IMR-90 (cell line): ENCODE data around the gene MINDY1. TPM values are rescaled to one million over a fixed set of nuclear protein-coding genes. Genes with fewer than 3 reads are reported as not detected.

Source experiments
- ATAC-seq: fragments of 200-7000 bp; cut with Tn5 transposase; 2 replicates; pipeline ENCODE4 v1.9.1; 2020; ENCODE audit warnings: low read depth, mild to moderate bottlenecking, moderate library complexity
- BruUV-seq: library from RNA; stranded (reverse); fragments of 400-500 nt; replicated peaks from 2 replicates; lab custom pipeline; 2021; lab: Mats Ljungman, UMichigan
- CTCF ChIA-PET: fragments of 300-600 bp; formaldehyde crosslinking; extraction: SDS; loops from one replicate; lab custom pipeline; 2021; ENCODE audit warnings: antibody characterized with exemption; lab: Yijun Ruan, JAX
- POLR2A ChIA-PET: fragments of 300-600 bp; sonication (Branson Sonifier 250); formaldehyde crosslinking; loops from one replicate; lab custom pipeline; 2022; ENCODE audit warnings: antibody characterized with exemption; ENCODE audit not compliant: unreplicated experiment; lab: Charles Lee
- DNase-seq: peaks from one replicate; pipeline ENCODE4 v3.0.0; 2013
- H2AFZ ChIP-seq: replicated peaks from 2 replicates; pipeline ENCODE3; 2013; ENCODE audit warnings: low read length, mild to moderate bottlenecking; ENCODE audit not compliant: poor library complexity
- H2AK5ac ChIP-seq: 2 replicates; pipeline ENCODE4 v1.6.1; 2013; ENCODE audit warnings: low read depth, low read length, inconsistent platforms
- H2AK9ac ChIP-seq: replicated peaks from 2 replicates; pipeline ENCODE3; 2013; ENCODE audit warnings: mild to moderate bottlenecking, low read depth, low read length, moderate library complexity; ENCODE audit not compliant: poor library complexity
- H2BK120ac ChIP-seq: 2 replicates; pipeline ENCODE4 v1.6.1; 2013; ENCODE audit warnings: low read depth, low read length, inconsistent platforms
- H2BK15ac ChIP-seq: 3 replicates; pipeline ENCODE4 v1.6.1; 2013; ENCODE audit warnings: low read depth, low read length, inconsistent platforms
- H2BK20ac ChIP-seq: 2 replicates; pipeline ENCODE4 v1.6.1; 2013; ENCODE audit warnings: low read depth, mild to moderate bottlenecking, inconsistent platforms, low read length, moderate library complexity
- H2BK5ac ChIP-seq: 2 replicates; pipeline ENCODE4 v1.6.1; 2013; ENCODE audit warnings: mild to moderate bottlenecking, low read depth, low read length, inconsistent platforms; ENCODE audit not compliant: poor library complexity, severe bottlenecking
- H3K14ac ChIP-seq: replicated peaks from 2 replicates; pipeline ENCODE4 v1.6.1; 2013; ENCODE audit warnings: low read depth, low read length, inconsistent platforms
- H3K18ac ChIP-seq: 2 replicates; pipeline ENCODE4 v1.6.1; 2013; ENCODE audit warnings: low read depth, low read length, control low read depth
- H3K23ac ChIP-seq: 2 replicates; pipeline ENCODE4 v1.6.1; 2013; ENCODE audit warnings: low read depth, low read length, inconsistent platforms
- H3K27ac ChIP-seq: 2 replicates; pipeline ENCODE4 v1.5.1; 2013; ENCODE audit warnings: mild to moderate bottlenecking, control low read depth, low read length; ENCODE audit not compliant: insufficient read depth
- H3K27me3 ChIP-seq: 2 replicates; pipeline ENCODE4 v1.6.1; 2013; ENCODE audit warnings: low read length; ENCODE audit not compliant: control insufficient read depth, insufficient read depth
- H3K36me3 ChIP-seq: 2 replicates; pipeline ENCODE4 v1.6.1; 2013; ENCODE audit warnings: low read length, mixed read lengths; ENCODE audit not compliant: control insufficient read depth, insufficient read depth
- H3K4ac ChIP-seq: 2 replicates; pipeline ENCODE4 v1.6.1; 2013; ENCODE audit warnings: low read depth, low read length, inconsistent platforms
- H3K4me1 ChIP-seq: 2 replicates; pipeline ENCODE4 v1.6.1; 2013; ENCODE audit warnings: low read length, mixed read lengths; ENCODE audit not compliant: control insufficient read depth, insufficient read depth
- H3K4me2 ChIP-seq: 2 replicates; pipeline ENCODE4 v1.6.1; 2013; ENCODE audit warnings: low read depth, mild to moderate bottlenecking, control low read depth, low read length, moderate library complexity
- H3K4me3 ChIP-seq: 2 replicates; pipeline ENCODE4 v1.5.1; 2013; ENCODE audit warnings: low read depth, mild to moderate bottlenecking, control low read depth, low read length, moderate library complexity; ENCODE audit not compliant: insufficient read depth
- H3K56ac ChIP-seq: 2 replicates; pipeline ENCODE4 v1.6.1; 2013; ENCODE audit warnings: low read length, inconsistent platforms; ENCODE audit not compliant: insufficient read depth; ENCODE audit errors: extremely low read depth
- H3K79me1 ChIP-seq, 2 experiments: 2 replicates each; pipeline ENCODE4 v1.6.1; 2013; ENCODE audit warnings: low read length in 2 of 2, inconsistent platforms in 1 of 2, low read depth in 1 of 2
- H3K9ac ChIP-seq: 2 replicates; pipeline ENCODE4 v1.6.1; 2013; ENCODE audit warnings: low read depth, low read length, control low read depth
- H3K9me1 ChIP-seq: 2 replicates; pipeline ENCODE4 v1.6.1; 2013; ENCODE audit warnings: low read length, inconsistent platforms; ENCODE audit not compliant: insufficient read depth
- H3K9me3 ChIP-seq: 2 replicates; pipeline ENCODE4 v1.6.1; 2013; ENCODE audit warnings: low read length; ENCODE audit not compliant: control insufficient read depth, insufficient read depth
- H4K20me1 ChIP-seq: 2 replicates; pipeline ENCODE4 v1.6.1; 2013; ENCODE audit warnings: low read length, inconsistent platforms; ENCODE audit not compliant: insufficient read depth
- H4K5ac ChIP-seq: 2 replicates; pipeline ENCODE4 v1.6.1; 2013; ENCODE audit warnings: mild to moderate bottlenecking, low read depth, low read length, control low read depth
- H4K8ac ChIP-seq, 2 experiments: 2 replicates each; pipeline ENCODE4 v1.6.1; 2013; ENCODE audit warnings: low read depth in 2 of 2, low read length in 2 of 2, control low read depth in 1 of 2, inconsistent platforms in 1 of 2
- H4K91ac ChIP-seq: 2 replicates; pipeline ENCODE4 v1.6.1; 2013; ENCODE audit warnings: low read depth, low read length, inconsistent platforms; ENCODE audit not compliant: insufficient read depth
- BHLHE40 ChIP-seq: fragments of 150-350 bp; IDR thresholded peaks from 2 replicates; pipeline ENCODE4 v1.6.1; 2016; ENCODE audit warnings: mild to moderate bottlenecking, low read depth, low read length
- CEBPB ChIP-seq: IDR thresholded peaks from 2 replicates; pipeline ENCODE4 v1.6.1; 2012; ENCODE audit warnings: low read depth, low read length, improper control_type of control experiment
- RAD21 ChIP-seq: IDR thresholded peaks from 2 replicates; pipeline ENCODE4 v1.6.1; 2012; ENCODE audit warnings: low read length, improper control_type of control experiment
- WGBS, 2 experiments: methylation state at CpG; one replicate each; pipeline versions ENCODE4 v1.1.5 to v1.1.7; 2013; ENCODE audit warnings: missing lambda C conversion rate in 2 of 2; ENCODE audit not compliant: insufficient read length in 1 of 2; ENCODE audit errors: extremely low coverage in 2 of 2; 5-methylcytosine and 5-hydroxymethylcytosine counted together
- dilution Hi-C: fragments of 300-500 bp; cut with HindIII; formaldehyde crosslinking; loops from one replicate; pipeline ENCODE4 v1.14.3; 2018; ENCODE audit warnings: low sequenced_read_pairs; ENCODE audit not compliant: unreplicated experiment
- in situ Hi-C: fragments of 300-500 bp; cut with MboI; formaldehyde crosslinking; loops from 3 replicates; pipeline ENCODE4 v1.14.3; 2019; ENCODE audit warnings: low sequenced_read_pairs, inconsistent platforms, mixed read lengths
- intact Hi-C: fragments of 100-400 bp; cut with micrococcal nuclease; formaldehyde crosslinking; loops from 2 replicates; pipeline ENCODE4 v1.10.0; 2022
- polyA plus RNA-seq, 3 experiments: library from polyadenylated mRNA; depleted of rRNA; stranded (reverse); fragments of >200 nt; gene quantifications; 2 replicates each; pipeline ENCODE4 v1.2.3, GENCODE V29; 2012; ENCODE audit warnings: low replicate concordance in 1 of 3
- total RNA-seq: library from RNA; depleted of rRNA; stranded (reverse); fragments of >200 nt; gene quantifications from 2 replicates; pipeline ENCODE4 v1.2.3, GENCODE V29; 2012
- TF ChIP-seq, protein P1 (sequence below): fragments of 150-350 bp; IDR thresholded peaks from 2 replicates; pipeline ENCODE4 v1.6.1; 2016; ENCODE audit warnings: low read depth, mild to moderate bottlenecking, low read length, moderate library complexity, borderline replicate concordance

The MINDY1 gene
- total and polyA plus RNA-seq, 2 of the 4 experiments (the other 2 are of a cell fraction), result 6.6 to 7.3 TPM

DNA sequence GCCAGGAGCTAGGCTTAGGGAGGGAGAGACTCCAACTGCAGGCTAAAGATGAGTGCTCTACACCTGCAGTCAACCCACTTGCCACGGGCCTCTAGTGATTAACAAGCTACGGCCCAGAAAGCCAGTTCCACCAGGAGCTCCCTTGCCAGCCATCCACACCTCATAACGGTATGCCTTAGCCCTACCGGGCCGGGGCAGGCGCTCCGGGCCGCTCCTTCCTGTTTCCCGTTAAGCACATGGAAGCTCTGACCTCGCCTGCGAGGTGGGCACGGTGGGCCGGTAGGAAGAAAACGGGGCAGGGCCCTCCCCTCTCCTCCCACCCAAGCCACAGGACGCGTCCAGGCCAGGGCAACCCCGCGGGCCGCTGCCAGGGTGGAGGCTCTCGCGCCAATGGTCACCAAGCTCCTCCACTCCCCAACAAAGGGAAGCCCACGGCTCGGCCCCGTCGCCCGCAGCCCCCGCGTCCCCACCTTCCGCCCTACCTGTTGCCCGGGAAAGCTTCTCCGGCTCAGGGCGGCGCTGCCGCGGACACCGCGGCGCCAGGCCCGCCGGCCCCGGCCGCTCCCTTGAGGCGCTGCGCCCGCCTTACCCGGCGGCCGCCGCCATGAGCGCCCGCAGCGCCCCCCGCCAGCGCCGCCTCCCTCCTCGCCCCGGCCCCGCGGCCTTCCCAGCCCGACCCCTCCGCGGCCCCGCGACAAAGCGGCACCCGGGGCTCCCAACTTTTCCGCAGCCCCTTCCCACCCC is 32.7 kb downstream of the MINDY1 start:
- H2AFZ ChIP-seq, result peak overlapping the region; percentile 89
- H3K79me1 ChIP-seq, result peaks cover 3 to 50% of the 10 kb centered on the region in 2 experiments; a peak in 2 of 4 replicates
- peak; percentile 33 for ATAC-seq
- H4K8ac ChIP-seq, result peak overlapping the region; percentile 80 to 81; a peak in 3 of 4 replicates
- peak overlapping the region; percentile 47; the same call in 1 of the 2 replicates for H2BK120ac ChIP-seq
- H3K4ac ChIP-seq, result peak overlapping the region; percentile 93
- H4K20me1 ChIP-seq, result peaks cover 47% of the 10 kb centered on the region
- H4K91ac ChIP-seq, result peak overlapping the region; percentile 81
- whole genome bisulfite sequencing, 2 experiments, result 0% methylated on average over 28 of the region's 67 CpGs; no CpG with 5 or more reads in 1 of the 2 experiments
- H2BK20ac ChIP-seq, result no peak overlapping the region
- H2AK5ac ChIP-seq, result peak overlapping the region; percentile 94
- peak overlapping the region; percentile 82 for H3K14ac ChIP-seq
- peak overlapping the region; percentile 54 for H3K56ac ChIP-seq
- no peaks in the 10 kb centered on the region for H3K36me3 ChIP-seq
- peak overlapping the region; percentile 74 for H2BK5ac ChIP-seq
- dilution Hi-C loops, result no loop called here
- ChIA-PET CTCF (no interaction called here), POLR2A (interaction anchor here (0.6 kb wide), 1 partner anchor 244 kb away, joined by 4 read pairs; no protein-coding TSS in a partner anchor)
- H4K5ac ChIP-seq, result peak overlapping the region; percentile 56
- intact Hi-C loops, result no loop called here
- no peak overlapping the region for H2BK15ac ChIP-seq
- H3K4me3 ChIP-seq, result peak overlapping the region; percentile 64
- in situ Hi-C loops, result loop anchor here (10.0 kb wide), 1 partner anchor 61 kb away; the partner anchor contains the start of gene BNIPL
- H3K9me3 ChIP-seq, result no peaks in the 10 kb centered on the region
- peak overlapping the region; percentile 97 for H3K23ac ChIP-seq
- peak overlapping the region; percentile 16; the same call in 1 of the 2 replicates for H3K18ac ChIP-seq
- H3K4me2 ChIP-seq, result peak overlapping the region; percentile 96
- peak overlapping the region; percentile 86 for H3K27ac ChIP-seq
- peaks cover 36% of the 10 kb centered on the region for H3K4me1 ChIP-seq
- no peak for DNase-seq
- peaks cover 38% of the 10 kb centered on the region for H3K9me1 ChIP-seq
- TF ChIP-seq, protein P1, sequence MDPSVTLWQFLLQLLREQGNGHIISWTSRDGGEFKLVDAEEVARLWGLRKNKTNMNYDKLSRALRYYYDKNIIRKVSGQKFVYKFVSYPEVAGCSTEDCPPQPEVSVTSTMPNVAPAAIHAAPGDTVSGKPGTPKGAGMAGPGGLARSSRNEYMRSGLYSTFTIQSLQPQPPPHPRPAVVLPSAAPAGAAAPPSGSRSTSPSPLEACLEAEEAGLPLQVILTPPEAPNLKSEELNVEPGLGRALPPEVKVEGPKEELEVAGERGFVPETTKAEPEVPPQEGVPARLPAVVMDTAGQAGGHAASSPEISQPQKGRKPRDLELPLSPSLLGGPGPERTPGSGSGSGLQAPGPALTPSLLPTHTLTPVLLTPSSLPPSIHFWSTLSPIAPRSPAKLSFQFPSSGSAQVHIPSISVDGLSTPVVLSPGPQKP, result no peak
- TF ChIP-seq BHLHE40, result no peak
- no peak for TF ChIP-seq CEBPB
- TF ChIP-seq RAD21, result no peak
- peak overlapping the region; percentile 98 for H2AK9ac ChIP-seq
- no peaks in the 10 kb centered on the region for H3K27me3 ChIP-seq
- BruUV-seq, result no TSS peak
- peak overlapping the region; percentile 94 for H3K9ac ChIP-seq
